Measurements from ENCODE around the gene GDF9. TPM values are rescaled to one million over a fixed set of nuclear protein-coding genes. Genes with fewer than 3 reads are reported as not detected.

GDF9 gene
- total and polyA plus RNA-seq, 9 donors: 0.20 to 0.93 (median 0.30) TPM; not detected in 2

- no peak overlapping the region for H3K27ac ChIP-seq
- H3K27me3 ChIP-seq: no peaks in the 10 kb centered on the region
- no peak for TF ChIP-seq CTCF (IDR thresholded peaks at IDR 0.05)
- TF ChIP-seq POLR2A (IDR thresholded peaks at IDR 0.05): no peak
- TF ChIP-seq EP300 (IDR thresholded peaks at IDR 0.05): no peak
- H3K4me1 ChIP-seq (ENCODE audit: insufficient read depth): no peaks in the 10 kb centered on the region
- H3K9me3 ChIP-seq: no peaks in the 10 kb centered on the region
- 46 to 56% (median 47%) methylated on average over 2 of the region's 2 CpGs for WGBS, 3 donors
- no peaks in the 10 kb centered on the region for H3K36me3 ChIP-seq
- no peak overlapping the region for H3K4me3 ChIP-seq
- intact Hi-C loops (cut with DNase I): no loop called here
- no peak for DNase-seq
Observed at GRCh38 chr5:132850066-132850465, 16.2 kb downstream of the GDF9 start.

- 58 to 70% (median 63%) methylated on average over 1 of the region's 1 CpG for WGBS, 3 donors
- TF ChIP-seq POLR2A (IDR thresholded peaks at IDR 0.05) (no peak), EP300 (IDR thresholded peaks at IDR 0.05) (no peak), CTCF (IDR thresholded peaks at IDR 0.05) (no peak)
- DNase-seq: no peak
- H3K36me3 ChIP-seq: no peaks in the 10 kb centered on the region
- H3K27ac ChIP-seq: no peak overlapping the region
- no peaks in the 10 kb centered on the region for H3K4me1 ChIP-seq (ENCODE audit: insufficient read depth)
- no peak overlapping the region for H3K4me3 ChIP-seq
- intact Hi-C loops (cut with DNase I): no loop called here
- H3K9me3 ChIP-seq: no peaks in the 10 kb centered on the region
- H3K27me3 ChIP-seq: no peaks in the 10 kb centered on the region
Observed at GRCh38 chr5:132849347-132849746, 16.9 kb downstream of the GDF9 start.

GRCh38 chr5:132848270-132848669, 18.0 kb downstream of the GDF9 start:
- TF ChIP-seq EP300 (IDR thresholded peaks at IDR 0.05) (no peak), POLR2A (IDR thresholded peaks at IDR 0.05) (no peak), CTCF (IDR thresholded peaks at IDR 0.05) (no peak)
- H3K36me3 ChIP-seq: no peaks in the 10 kb centered on the region
- H3K27me3 ChIP-seq: no peaks in the 10 kb centered on the region
- H3K4me1 ChIP-seq (ENCODE audit: insufficient read depth): no peaks in the 10 kb centered on the region
- no peaks in the 10 kb centered on the region for H3K9me3 ChIP-seq
- no peak overlapping the region for H3K27ac ChIP-seq
- DNase-seq: no peak
- WGBS, 3 donors: 89 to 95% (median 94%) methylated on average over 8 of the region's 8 CpGs
- H3K4me3 ChIP-seq: no peak overlapping the region
- intact Hi-C loops (cut with DNase I): no loop called here

- H3K4me3 ChIP-seq: no peak overlapping the region
- no peak for DNase-seq
- no peaks in the 10 kb centered on the region for H3K27me3 ChIP-seq
- intact Hi-C loops (cut with DNase I): loop anchor here in 1 of 4 donors (5.0 kb wide), 1 partner anchor 1034 kb away; no protein-coding TSS in a partner anchor
- 83 to 93% (median 92%) methylated on average over 4 of the region's 4 CpGs for WGBS, 3 donors
- no peaks in the 10 kb centered on the region for H3K4me1 ChIP-seq (ENCODE audit: insufficient read depth)
- H3K27ac ChIP-seq: no peak overlapping the region
- no peaks in the 10 kb centered on the region for H3K9me3 ChIP-seq
- TF ChIP-seq EP300 (IDR thresholded peaks at IDR 0.05): no peak
- no peak for TF ChIP-seq POLR2A (IDR thresholded peaks at IDR 0.05)
- TF ChIP-seq CTCF (IDR thresholded peaks at IDR 0.05): no peak
- no peaks in the 10 kb centered on the region for H3K36me3 ChIP-seq
Observed at GRCh38 chr5:132841305-132841704, 25.0 kb downstream of the GDF9 start.
